Measurements from ENCODE around the gene ZNRD2.

- TF ChIP-seq POLR2AphosphoS5 (IDR thresholded peaks at IDR 0.05) (no peak), CTCF (IDR thresholded peaks at IDR 0.05) (no peak), EP300 (IDR thresholded peaks at IDR 0.05) (no peak), POLR2A (IDR thresholded peaks at IDR 0.05; ENCODE audit: low read depth) (no peak)
Measured at GRCh38 chr11:65573391-65574079, 3.3 kb downstream of the ZNRD2 start.

All from esophagus muscularis mucosa (tissue), 4 donors.